ENCODE measurements around the gene SPATA32.
"Not testable (repeated sequence)": the region's sequence is repeated elsewhere in the genome, so short reads cannot be mapped to it uniquely, and the experiment has no call there.

Gene SPATA32

GRCh38 chr17:45261577-45262515, at the start of gene SPATA32:
SPATA32 (minus strand) TSS chr17:45262094; CDS start chr17:45262016, 78 bp downstream.
- peak; percentile 53 for DNase-seq (ENCODE audit: low read depth)

GRCh38 chr17:45311401-45311759, 49.5 kb upstream of the SPATA32 start:
- no peak for DNase-seq (ENCODE audit: low read depth)

GRCh38 chr17:45310380-45311324, 48.8 kb upstream of the SPATA32 start:
- no peak for DNase-seq (ENCODE audit: low read depth)

- DNase-seq (ENCODE audit: low read depth), result no peak
Observed at GRCh38 chr17:45309400-45309799, 47.5 kb upstream of the SPATA32 start.

DNA sequence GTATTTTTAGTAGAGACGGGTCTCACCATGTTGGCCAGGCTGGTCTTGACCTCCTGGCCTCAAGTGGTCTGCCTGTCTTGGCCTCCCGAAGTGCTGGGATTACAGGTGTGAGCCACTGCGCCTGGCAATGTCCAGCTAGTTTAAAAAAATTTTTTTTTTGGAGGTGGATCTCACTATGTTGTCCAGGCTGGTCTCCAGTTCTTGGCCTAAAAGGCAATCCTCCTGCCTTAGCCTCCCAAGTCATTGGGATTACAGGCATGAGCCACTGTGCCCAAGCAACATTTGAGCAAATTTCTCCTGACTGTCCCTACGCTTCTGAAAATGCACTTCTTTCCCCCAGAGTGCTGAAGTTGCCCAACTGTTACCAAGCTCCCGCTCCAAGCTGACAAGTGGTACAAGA, 46.9 kb upstream of the SPATA32 start:
- no peak for DNase-seq (ENCODE audit: low read depth)

- DNase-seq (ENCODE audit: low read depth), result no peak
Observed at GRCh38 chr17:45308016-45308365, 46.1 kb upstream of the SPATA32 start.

DNA sequence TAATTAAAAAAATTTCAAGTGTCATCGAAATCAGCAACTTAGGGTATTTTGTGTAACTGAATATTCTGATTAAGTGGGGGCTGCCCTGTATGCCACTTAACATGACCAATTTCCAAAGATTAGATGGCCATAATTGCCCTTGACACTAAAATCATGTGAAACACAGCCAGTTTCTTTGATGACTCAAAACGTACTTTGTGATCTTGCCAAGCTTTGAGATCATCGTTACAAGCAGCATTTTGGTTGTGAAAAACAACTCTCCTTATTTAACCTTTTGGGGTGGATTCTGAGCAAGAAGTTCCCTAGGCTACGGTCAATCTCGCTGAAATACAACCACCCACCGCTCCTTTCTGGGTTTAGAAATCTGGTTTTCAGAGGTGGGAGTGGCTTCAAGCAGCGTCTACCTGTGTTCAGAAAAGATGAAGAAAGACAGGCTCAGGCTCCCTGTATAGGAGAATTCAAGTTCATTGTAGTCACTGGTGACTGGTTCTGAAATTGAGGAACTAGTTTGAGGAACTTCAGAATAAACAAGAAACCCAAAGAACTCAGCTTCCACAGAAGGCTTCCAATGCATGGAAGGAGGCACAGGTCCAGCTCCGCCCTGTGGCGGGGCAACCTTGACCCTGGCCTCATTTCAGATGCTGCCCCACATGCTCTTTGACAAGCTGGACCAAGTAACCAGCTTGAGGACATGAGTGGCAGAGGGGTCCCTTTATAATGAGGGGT, 45.6 kb upstream of the SPATA32 start:
- DNase-seq (ENCODE audit: low read depth), result no peak

- no peak for DNase-seq (ENCODE audit: low read depth)
Observed at GRCh38 chr17:45306623-45307022, 44.7 kb upstream of the SPATA32 start.

DNA sequence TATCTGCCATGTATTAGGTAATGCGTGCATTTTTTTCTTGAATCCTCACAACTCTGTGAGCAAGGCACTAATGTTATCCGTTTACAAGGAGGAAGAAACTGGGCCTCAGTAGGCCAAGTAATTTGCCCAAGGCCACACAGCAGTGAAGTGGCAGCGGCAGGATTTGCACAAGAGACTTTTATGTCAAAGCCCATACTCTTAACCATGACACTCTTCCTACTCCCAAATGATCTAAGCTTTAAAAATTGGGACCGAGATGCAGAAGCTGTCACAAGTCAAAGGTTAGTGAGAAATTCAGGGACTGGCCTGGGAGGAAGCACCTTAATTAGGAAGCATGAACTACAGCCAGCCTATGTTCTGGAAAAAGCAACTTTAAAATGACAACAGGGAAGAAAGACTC, 44.2 kb upstream of the SPATA32 start:
- DNase-seq (ENCODE audit: low read depth), result no peak

GRCh38 chr17:45305530-45306087, 43.7 kb upstream of the SPATA32 start:
- no peak for DNase-seq (ENCODE audit: low read depth)

DNA sequence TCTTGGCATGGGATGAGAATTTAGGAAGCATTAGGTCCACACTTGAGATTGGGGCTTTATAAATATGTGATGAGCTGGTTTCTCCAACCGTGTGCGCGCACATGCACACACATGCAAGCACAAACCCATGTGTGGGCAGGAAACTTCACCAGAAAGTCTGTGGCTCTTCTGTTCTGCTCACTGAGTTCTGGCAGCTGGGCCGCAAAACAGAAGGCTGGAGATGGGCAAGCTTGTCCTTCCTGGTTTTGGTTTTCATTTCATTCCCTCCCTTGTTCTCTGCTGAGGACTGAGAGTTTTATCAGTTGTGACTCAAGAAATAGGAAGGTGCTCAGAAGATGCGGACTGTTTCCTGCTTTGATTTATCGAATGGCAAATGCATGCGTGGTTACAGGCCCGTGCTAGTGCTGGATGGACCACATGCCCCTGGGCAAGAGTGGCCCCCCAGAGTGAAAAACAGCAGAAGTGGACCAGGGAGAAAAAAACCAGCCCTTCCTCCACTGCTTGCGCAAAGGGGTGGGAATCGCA, 40.8 kb upstream of the SPATA32 start:
- no peak for DNase-seq (ENCODE audit: low read depth)

DNA sequence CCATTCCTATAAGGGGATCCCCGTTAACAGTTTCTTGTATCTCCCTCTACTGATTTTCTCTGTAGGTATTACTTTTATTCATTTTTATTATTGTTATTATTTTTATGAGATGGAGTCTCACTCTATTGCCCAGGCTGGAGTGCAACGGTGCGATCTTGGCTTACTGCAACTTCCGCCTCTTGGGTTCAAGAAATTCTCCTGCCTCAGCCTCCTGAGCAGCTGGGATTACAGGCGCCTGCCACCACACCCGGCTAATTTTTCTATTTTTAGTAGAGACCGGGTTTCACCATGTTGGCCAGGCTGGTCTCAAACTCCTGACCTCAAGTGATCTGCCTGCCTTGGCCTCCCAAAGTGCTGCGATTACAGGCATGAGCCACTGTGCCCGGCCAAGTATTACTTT, 40.3 kb upstream of the SPATA32 start:
- not testable (repeated sequence) for DNase-seq (ENCODE audit: low read depth)

- DNase-seq (ENCODE audit: low read depth), result no peak
Observed at GRCh38 chr17:45301674-45302073, 39.8 kb upstream of the SPATA32 start.

DNA sequence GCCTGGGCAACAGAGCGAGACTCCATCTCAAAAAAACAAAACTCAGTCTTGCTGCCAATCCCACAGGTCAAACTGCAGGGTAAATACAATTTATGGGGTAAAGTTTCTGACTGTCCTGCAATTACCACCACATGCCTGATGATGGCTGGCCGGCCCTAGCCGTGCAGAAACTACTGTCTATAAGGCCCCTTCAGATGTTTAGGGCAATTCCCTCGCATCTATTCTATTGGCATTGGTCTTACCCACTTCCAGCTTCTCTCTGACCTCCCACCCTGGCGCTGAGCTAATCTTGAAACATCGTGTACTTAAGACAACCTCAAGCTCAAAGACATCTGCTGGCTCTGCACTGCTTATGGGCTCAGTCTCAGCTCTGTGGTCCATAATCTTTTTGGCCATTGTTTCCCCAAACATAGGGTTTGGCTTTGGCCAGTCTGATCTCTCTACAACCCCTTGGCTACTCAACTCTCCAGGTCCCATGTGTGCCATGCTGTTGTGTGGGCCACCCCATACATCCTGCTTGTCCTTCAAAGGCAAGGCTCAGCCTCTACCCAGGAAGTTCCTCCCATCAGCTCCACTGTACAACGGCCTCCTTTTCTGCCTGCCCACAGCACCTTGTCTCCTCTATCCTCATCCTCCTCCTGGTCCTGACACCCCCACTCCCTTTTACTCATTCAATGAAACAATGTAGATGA, 38.3 kb upstream of the SPATA32 start:
- no peak for DNase-seq (ENCODE audit: low read depth)

GRCh38 chr17:45299361-45299760, 37.5 kb upstream of the SPATA32 start:
- DNase-seq (ENCODE audit: low read depth), result no peak

DNA sequence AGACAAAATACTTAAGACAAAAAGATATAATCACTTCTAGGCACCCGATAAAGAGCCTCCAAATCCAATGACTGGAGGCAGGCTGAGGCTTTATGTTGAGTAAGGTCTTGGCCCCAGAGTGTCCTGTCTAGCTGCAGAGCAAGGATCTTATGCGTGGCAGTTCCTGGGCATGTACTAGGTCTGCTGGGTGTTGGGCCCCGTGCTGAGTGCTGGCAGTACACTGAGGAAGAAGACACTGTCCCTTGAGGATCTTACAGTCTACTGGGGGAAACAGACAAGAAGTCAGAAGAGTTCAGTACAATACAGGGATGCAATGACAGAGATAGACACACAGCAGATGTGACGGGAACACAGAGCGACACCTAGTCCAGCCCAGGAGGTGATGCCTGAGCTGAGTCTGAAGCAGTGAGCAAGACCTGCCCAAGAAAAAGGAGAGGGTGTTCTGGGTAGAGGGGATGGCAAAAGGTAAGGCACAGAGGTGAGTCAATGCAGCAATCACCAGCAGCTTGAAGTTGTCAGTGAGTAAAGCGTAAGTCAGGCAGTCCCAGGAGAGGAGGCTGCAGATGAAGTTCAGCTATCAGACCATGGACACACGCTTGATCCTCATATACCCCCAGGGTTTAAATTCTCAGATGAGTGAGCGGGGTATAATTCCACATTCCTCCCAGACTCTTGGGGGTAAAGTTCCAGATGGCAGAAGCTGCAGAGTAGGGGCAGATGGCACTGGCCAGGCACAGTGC, 36.8 kb upstream of the SPATA32 start:
- no peak for DNase-seq (ENCODE audit: low read depth)

GRCh38 chr17:45296833-45297124, 34.9 kb upstream of the SPATA32 start:
- DNase-seq (ENCODE audit: low read depth), result no peak

- DNase-seq (ENCODE audit: low read depth), result no peak
Observed at GRCh38 chr17:45296003-45296832, 34.3 kb upstream of the SPATA32 start.

DNA sequence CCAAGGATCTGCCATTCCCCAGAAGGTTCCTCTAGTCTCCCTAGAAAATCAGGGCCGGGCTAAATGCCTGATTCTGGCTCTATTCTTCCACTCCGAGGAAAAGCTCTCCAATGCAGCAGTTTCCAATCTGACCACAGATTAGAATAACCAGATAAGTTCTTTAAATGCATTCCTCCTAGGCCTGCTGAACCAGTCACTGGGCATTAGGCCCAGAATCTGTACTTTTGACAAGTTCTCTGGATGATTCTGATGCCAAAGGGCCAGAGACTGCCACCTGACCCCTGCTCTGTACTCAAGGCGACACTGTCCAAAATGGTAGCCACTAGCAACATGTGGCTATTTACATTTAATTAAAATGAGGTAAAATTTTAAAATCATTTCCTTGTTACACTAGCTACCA, 32.6 kb upstream of the SPATA32 start:
- DNase-seq (ENCODE audit: low read depth), result no peak

Measured in activated gamma-delta T cell treated with anti-CD3 and anti-CD28 coated beads, Interleukin-2, amount 50 U/mL, for 16 hours (primary cell).